Large intestine (tissue), 3 donors: Measurements from ENCODE around the gene CLSTN1. TPM values are rescaled to one million over a fixed set of nuclear protein-coding genes. Genes with fewer than 3 reads are reported as not detected.

Source experiments
- DNase-seq, 2 donors: peaks; one replicate each; pipeline versions ENCODE4 v3.0.0 to v3.0.0-alpha.2; 2013
- H3K27ac ChIP-seq: one replicate; pipeline ENCODE4 v1.5.1; 2013; ENCODE audit warnings: low read length
- H3K27me3 ChIP-seq: 2 replicates; pipeline ENCODE4 v1.6.1; 2013; ENCODE audit warnings: low read length; ENCODE audit not compliant: control insufficient read depth, insufficient read depth
- H3K36me3 ChIP-seq: 2 replicates; pipeline ENCODE4 v1.6.1; 2013; ENCODE audit warnings: low read length; ENCODE audit not compliant: control insufficient read depth, insufficient read depth
- H3K4me1 ChIP-seq: one replicate; pipeline ENCODE4 v1.6.1; 2013; ENCODE audit warnings: low read length; ENCODE audit not compliant: control insufficient read depth, insufficient read depth
- H3K4me3 ChIP-seq: one replicate; pipeline ENCODE4 v1.5.1; 2013; ENCODE audit warnings: low read length
- H3K9me3 ChIP-seq: one replicate; pipeline ENCODE4 v1.6.1; 2013; ENCODE audit warnings: mild to moderate bottlenecking, low read depth, low read length, moderate library complexity; ENCODE audit not compliant: control insufficient read depth
- WGBS: methylation state at CpG from one replicate; pipeline ENCODE4 v1.1.5; 2013; ENCODE audit warnings: low lambda C conversion rate; ENCODE audit not compliant: insufficient coverage; 5-methylcytosine and 5-hydroxymethylcytosine counted together
- polyA plus RNA-seq: library from polyadenylated mRNA; unstranded; fragments of 120-200 nt; gene quantifications from one replicate; pipeline ENCODE4 v1.2.1, GENCODE V29; 2013

CLSTN1 gene
- polyA plus RNA-seq, 1 donor, result 66.2 TPM

DNA sequence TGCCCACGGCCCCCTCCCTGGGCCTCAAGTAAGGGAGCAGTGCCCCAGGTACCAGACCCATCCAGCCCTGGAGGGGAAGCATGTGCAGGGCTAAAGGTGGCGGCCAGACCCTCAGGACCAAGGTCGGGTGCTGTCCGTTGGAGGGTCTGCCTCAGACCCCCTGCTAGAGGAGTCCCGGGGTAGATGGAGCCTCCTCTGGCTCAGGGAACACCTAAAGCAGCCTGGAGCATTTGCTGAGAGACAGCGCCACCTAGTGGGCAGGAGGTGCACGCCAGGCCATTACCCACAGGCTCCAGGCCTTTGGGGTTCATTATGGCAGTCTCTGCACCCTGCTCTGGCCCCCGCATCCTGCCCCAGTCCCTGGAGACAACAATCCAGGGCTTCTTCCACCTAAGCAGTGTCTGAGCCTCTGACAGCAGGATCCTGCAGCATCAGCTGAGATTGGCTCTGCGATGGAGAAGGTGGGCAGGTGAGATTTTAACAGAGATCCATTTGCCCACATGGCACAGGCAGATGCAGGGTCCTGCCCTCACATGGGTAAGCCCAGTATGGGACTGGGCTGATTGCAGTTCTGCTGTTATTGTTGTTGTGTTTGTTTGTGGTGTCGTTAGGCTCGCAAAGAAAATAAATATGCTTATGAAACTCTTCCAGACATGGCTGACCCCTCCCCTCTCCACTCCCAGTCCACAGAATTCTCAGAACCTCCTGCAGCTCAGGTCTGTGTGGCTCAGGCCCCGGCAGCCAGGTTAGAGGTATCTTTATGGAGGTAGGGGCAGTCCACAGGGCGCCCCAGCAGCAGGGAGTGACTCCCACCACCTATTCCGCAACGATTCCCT is 43.9 kb upstream of the CLSTN1 start:
- WGBS, result no CpG with 5 or more reads among the region's 15 CpGs
- Histone ChIP-seq H3K27me3 (no peaks in the 10 kb centered on the region), H3K4me1 (peaks cover 2% of the 10 kb centered on the region), H3K4me3 (no peak overlapping the region), H3K9me3 (no peaks in the 10 kb centered on the region), H3K27ac (no peak overlapping the region), H3K36me3 (peaks cover 35% of the 10 kb centered on the region)
- DNase-seq, result peak; percentile 53 to 63

DNA sequence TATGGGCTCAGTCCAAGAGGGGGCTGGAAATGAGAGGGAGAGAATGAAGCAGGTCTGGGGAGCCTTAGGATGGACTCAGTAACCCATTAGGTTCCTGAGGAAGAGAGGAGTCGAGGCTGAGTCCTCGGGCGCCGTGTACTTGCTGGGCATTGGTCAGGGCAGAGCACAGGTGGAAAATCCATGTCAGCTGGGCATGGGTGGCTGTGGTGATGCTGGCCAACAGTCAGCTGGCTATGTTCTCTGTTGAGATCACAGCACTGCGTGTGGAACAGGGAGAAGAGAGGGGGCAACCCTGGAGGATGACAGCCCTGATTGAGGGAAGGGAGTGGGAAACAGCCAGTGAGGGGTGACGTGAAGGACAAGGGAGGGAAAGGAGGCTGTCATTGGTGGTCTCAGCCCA is 43.1 kb upstream of the CLSTN1 start:
- H3K27me3 ChIP-seq, result no peaks in the 10 kb centered on the region
- H3K4me3 ChIP-seq, result no peak overlapping the region
- H3K36me3 ChIP-seq, result peaks cover 37% of the 10 kb centered on the region
- WGBS, result no CpG with 5 or more reads among the region's 6 CpGs
- H3K4me1 ChIP-seq, result peaks cover 2% of the 10 kb centered on the region
- DNase-seq, result no peak
- no peaks in the 10 kb centered on the region for H3K9me3 ChIP-seq
- no peak overlapping the region for H3K27ac ChIP-seq

DNA sequence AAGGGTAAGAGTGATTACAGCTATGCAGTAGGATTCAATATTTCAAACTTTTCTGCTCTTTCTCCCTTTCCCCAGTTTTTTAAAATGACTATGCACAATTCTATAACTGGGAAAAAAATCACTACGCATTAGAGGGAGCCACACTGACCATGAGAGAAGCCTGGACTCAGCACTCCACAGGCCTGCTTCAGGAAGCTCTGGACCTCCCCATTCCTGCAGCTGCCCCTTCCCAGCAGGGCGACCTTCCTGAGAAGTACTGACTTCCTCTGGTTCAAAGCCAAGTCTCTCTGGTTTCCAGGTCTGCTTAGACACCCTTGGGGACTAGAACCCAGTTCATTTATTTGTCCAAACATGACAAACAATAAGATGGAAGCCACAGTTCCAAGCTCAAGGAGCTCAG is 42.0 kb upstream of the CLSTN1 start:
- DNase-seq, result no peak
- Histone ChIP-seq H3K27ac (no peak overlapping the region), H3K9me3 (no peaks in the 10 kb centered on the region), H3K36me3 (peaks cover 28% of the 10 kb centered on the region), H3K27me3 (no peaks in the 10 kb centered on the region), H3K4me1 (peaks cover 2% of the 10 kb centered on the region), H3K4me3 (no peak overlapping the region)
- WGBS, result no CpG with 5 or more reads among the region's 2 CpGs

DNA sequence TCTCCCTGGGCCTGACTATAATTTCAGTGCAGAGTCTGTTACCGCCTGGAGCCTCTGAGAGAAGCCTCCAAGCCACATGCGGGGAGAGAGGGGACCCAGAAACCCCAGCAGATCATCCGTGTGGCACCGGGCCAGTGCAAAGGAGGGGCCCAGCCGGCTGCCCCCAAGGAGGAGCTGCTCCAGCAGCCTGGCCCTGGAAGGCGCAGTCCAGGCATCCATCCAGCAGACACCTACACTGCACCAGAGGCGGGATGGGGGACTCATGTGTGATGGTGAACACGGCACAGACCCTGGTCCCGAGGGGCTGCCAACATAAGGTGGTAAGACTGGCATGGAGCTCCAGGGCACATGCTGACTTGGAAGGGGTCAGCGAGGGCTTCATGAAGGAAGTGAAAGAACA is 39.6 kb upstream of the CLSTN1 start:
- no CpG with 5 or more reads among the region's 10 CpGs for WGBS
- Histone ChIP-seq H3K4me1 (peaks cover 2% of the 10 kb centered on the region), H3K9me3 (no peaks in the 10 kb centered on the region), H3K36me3 (peaks cover 17% of the 10 kb centered on the region), H3K27ac (no peak overlapping the region), H3K4me3 (no peak overlapping the region), H3K27me3 (no peaks in the 10 kb centered on the region)
- DNase-seq, result no peak

DNA sequence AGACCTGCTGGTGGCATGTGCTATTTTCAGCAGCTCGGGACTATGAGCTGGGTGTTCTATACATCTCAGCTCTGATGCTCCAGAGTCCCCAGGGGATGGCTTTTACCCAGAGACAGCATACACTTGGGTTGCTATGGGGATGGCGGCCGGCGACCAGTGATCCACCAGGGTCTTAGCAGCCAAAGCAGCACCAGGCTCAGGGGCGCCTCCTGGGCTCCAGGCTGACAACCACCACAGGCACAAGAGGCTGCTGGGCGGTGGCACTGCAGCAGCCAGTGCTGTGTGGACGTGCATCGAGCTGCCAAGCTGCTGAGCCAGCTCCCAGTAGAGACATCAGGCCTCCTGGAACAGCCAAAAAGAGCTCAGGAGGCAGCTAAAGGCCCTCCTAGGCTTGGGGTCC is 37.6 kb upstream of the CLSTN1 start:
- no peaks in the 10 kb centered on the region for H3K9me3 ChIP-seq
- H3K4me3 ChIP-seq, result no peak overlapping the region
- no CpG with 5 or more reads among the region's 8 CpGs for WGBS
- H3K4me1 ChIP-seq, result no peaks in the 10 kb centered on the region
- H3K36me3 ChIP-seq, result peaks cover 18% of the 10 kb centered on the region
- DNase-seq, result no peak
- H3K27me3 ChIP-seq, result no peaks in the 10 kb centered on the region
- no peak overlapping the region for H3K27ac ChIP-seq

DNA sequence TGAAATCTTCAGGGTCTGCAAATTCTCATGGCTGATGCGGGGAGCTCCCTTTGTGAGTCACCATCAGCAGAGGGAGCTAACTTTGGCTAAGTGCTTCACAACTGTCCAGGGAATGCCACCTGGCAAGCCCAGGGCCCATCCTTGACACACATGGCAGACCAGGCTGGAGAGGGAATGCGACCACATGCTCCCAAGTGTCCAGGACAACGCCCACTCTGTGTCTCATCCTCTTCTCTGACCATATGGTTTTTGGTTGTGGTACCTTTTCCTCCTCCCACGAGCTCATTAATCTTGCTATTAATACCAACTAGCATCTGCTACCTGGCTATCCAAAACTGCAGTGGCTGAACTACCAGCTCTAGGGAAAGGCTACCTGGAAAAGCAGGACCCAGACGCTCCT is 37.1 kb upstream of the CLSTN1 start:
- Histone ChIP-seq H3K9me3 (no peaks in the 10 kb centered on the region), H3K4me1 (no peaks in the 10 kb centered on the region), H3K4me3 (no peak overlapping the region), H3K36me3 (peaks cover 14% of the 10 kb centered on the region), H3K27me3 (no peaks in the 10 kb centered on the region), H3K27ac (no peak overlapping the region)
- no CpG with 5 or more reads among the region's 5 CpGs for WGBS
- DNase-seq, result no peak

DNA sequence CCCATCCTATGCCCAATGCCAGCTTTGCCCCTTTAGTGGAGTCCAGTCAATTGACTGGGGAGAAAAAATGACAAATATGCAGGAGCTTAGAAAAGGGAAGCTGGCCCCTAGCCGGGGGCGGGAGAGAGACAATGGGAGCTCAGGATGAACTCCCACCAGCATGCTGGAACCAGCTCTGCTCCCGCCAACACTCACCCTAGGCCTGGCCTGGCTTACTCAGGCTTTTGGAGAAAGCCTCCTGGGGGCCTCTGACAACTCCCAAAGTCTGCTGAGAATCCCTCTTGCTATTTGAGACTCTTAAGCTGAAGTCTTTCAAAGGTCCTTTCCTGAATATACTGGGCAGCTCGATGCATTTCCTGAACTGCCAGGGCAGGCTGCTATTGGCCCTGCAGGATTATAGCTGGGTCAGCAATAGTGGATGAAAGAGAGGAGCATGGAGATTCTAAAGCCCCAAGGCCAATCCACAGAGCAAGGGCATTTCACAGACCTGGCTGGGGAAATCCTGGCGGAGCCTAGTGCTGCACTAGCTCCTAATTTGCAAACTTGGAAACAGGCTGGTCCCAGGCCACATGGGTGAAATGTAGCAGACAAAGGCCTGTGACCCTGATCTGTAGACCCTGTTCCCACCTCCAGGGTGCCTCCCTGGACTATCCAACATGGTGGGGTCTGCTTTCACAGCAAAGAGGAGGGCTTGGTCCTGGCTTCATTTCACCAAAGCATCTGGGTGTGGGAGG is 35.7 kb upstream of the CLSTN1 start:
- WGBS, result no CpG with 5 or more reads among the region's 5 CpGs
- no peak for DNase-seq
- Histone ChIP-seq H3K9me3 (no peaks in the 10 kb centered on the region), H3K4me3 (no peak overlapping the region), H3K27me3 (no peaks in the 10 kb centered on the region), H3K27ac (no peak overlapping the region), H3K4me1 (no peaks in the 10 kb centered on the region), H3K36me3 (peaks cover 12% of the 10 kb centered on the region)

DNA sequence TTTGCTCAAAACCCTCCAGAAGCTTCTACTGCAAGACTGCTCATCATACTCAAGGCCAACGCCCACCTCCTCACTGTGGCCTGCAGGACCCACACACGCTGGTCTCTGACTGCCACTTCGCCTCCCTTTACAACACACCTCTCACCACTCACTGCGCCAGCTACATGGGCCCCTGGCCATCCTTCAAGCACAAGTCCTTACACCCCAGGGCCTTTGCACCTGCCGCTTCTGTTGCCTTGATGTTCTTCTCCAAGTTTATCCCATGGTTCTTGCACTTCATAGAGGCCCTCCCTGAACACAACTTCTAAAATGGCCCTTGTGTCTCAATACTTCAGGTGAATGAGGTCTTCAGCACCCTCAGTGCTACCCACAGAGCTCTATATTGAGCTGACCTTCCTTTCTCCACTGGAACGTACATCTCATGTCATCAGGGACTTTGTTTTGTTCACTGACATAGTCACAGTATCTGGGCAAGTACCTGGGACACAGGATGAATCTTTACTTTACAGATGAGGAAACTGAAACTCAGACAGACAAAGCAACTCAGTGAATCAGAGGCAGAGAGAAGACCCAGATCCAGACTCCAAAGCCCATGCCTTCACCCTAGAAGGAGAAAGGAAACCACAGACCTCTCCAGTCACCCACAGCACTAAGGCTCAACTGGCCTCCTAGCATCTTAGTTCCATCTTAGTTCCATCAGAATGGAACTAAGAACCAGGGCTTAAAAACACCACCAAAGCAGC is 34.7 kb upstream of the CLSTN1 start:
- Histone ChIP-seq H3K4me3 (no peak overlapping the region), H3K4me1 (no peaks in the 10 kb centered on the region), H3K27me3 (no peaks in the 10 kb centered on the region), H3K36me3 (peaks cover 12% of the 10 kb centered on the region), H3K9me3 (peaks cover 7% of the 10 kb centered on the region), H3K27ac (no peak overlapping the region)
- WGBS, result 100% methylated on average over 1 of the region's 6 CpGs
- no peak for DNase-seq

DNA sequence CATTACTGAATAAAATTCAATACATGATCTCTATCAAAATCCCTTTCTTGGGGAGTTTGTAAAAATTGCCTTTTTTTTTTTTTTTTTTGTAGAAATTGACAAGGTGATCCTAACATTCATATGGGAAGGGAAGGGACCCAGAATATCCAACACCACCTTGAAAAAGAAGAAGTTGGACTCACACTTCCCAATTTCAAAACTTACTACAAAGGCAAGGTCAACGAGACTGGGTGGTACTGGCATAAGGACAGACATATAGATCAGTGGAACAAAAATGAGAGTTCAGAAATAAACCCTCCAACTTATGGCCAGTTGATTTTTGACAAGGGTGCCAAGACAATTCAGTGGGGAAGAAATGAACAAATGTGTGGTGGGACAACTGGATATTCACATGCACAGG is 31.4 kb upstream of the CLSTN1 start:
- H3K27ac ChIP-seq, result no peak overlapping the region
- no peaks in the 10 kb centered on the region for H3K4me1 ChIP-seq
- no peak overlapping the region for H3K4me3 ChIP-seq
- DNase-seq, result no peak
- H3K36me3 ChIP-seq, result peaks cover 10% of the 10 kb centered on the region
- no peaks in the 10 kb centered on the region for H3K27me3 ChIP-seq
- WGBS, result no CpG with 5 or more reads among the region's 1 CpG
- peaks cover 7% of the 10 kb centered on the region for H3K9me3 ChIP-seq

DNA sequence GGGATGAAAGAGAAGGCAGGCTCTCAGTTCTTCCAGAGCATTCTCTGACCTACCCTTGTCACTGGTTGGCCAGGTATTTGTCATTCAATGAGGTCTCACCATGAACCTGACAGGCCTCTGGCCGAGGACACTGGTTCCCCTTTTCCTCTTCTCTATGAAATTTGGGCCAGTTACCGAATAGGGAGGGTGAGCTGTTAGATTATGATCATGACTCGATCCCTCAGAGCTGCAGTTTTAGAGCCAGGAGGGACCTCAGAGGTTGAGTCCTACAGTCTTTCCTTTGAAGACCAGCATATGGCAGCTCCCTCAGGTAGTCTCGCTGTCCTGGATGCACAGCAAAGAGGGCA is 29.5 kb upstream of the CLSTN1 start:
- Histone ChIP-seq H3K9me3 (peaks cover 7% of the 10 kb centered on the region), H3K27ac (no peak overlapping the region), H3K36me3 (peaks cover 6% of the 10 kb centered on the region), H3K4me1 (peaks cover 4% of the 10 kb centered on the region), H3K4me3 (no peak overlapping the region), H3K27me3 (no peaks in the 10 kb centered on the region)
- DNase-seq, result no peak
- no CpG with 5 or more reads among the region's 4 CpGs for WGBS
